Endothelial cell of umbilical vein (primary cell): ENCODE results near the gene NME7. TPM values are rescaled to one million over a fixed set of nuclear protein-coding genes. Genes with fewer than 3 reads are reported as not detected.

Experiments used
- BruUV-seq: library from RNA; stranded (reverse); fragments of 400-500 nt; replicated peaks from 2 replicates; lab custom pipeline; 2021; lab: Mats Ljungman, UMichigan
- CTCF ChIA-PET: fragments of 300-600, 350-600 bp; sonication (Branson Sonifier 250); formaldehyde crosslinking; loops from one replicate; lab custom pipeline; 2021; ENCODE audit warnings: antibody characterized with exemption, inconsistent platforms; lab: Charles Lee
- POLR2A ChIA-PET: fragments of 300-600, 350-600 bp; sonication (Branson Sonifier 250); formaldehyde crosslinking; loops from one replicate; lab custom pipeline; 2021; ENCODE audit warnings: antibody characterized with exemption, inconsistent platforms; lab: Charles Lee
- DNase-seq: peaks from one replicate; pipeline ENCODE4 v3.0.0-alpha.2; 2011; ENCODE audit warnings: low read depth, low spot score
- FAIRE-seq: peaks from 2 replicates; lab custom pipeline; 2011; peaks lifted over from hg19 to GRCh38; lab: Jason Lieb, UNC
- H2AFZ ChIP-seq: 2 replicates; pipeline ENCODE4 v1.6.0; 2012; ENCODE audit warnings: low read depth, low read length, control low read depth, inconsistent platforms
- H3K27ac ChIP-seq: 2 replicates; pipeline ENCODE4 v1.5.1; 2011; ENCODE audit warnings: low read depth, mild to moderate bottlenecking, control low read depth, low read length, moderate library complexity; ENCODE audit not compliant: insufficient read depth
- H3K27me3 ChIP-seq, 2 experiments: 2 replicates each; pipeline versions ENCODE4 v1.6.0 to v1.6.1; 2011; ENCODE audit warnings: low read length in 2 of 2, mixed read lengths in 1 of 2; ENCODE audit not compliant: control insufficient read depth in 2 of 2, insufficient read depth in 2 of 2
- H3K36me3 ChIP-seq, 2 experiments: 2 replicates in 1 of 2; 3 replicates in 1 of 2; pipeline ENCODE4 v1.5.1; 2011; ENCODE audit warnings: low read length in 2 of 2, mild to moderate bottlenecking in 1 of 2, moderate library complexity in 1 of 2; ENCODE audit not compliant: control insufficient read depth in 2 of 2, insufficient read depth in 2 of 2; ENCODE audit errors: extremely low read depth in 1 of 2
- H3K4me1 ChIP-seq: 3 replicates; pipeline ENCODE4 v1.5.1; 2011; ENCODE audit warnings: mild to moderate bottlenecking, low read length; ENCODE audit not compliant: control insufficient read depth, insufficient read depth; ENCODE audit errors: extremely low read depth
- H3K4me2 ChIP-seq: 2 replicates; pipeline ENCODE4 v1.6.1; 2011; ENCODE audit warnings: low read length, control low read depth, mixed read lengths; ENCODE audit not compliant: insufficient read depth
- H3K4me3 ChIP-seq, 3 experiments: fragments of 200-600 bp in 1 of 3; sonication (generic), shearing (Covaris generic) in 1 of 3; replicated peaks in 1 of 3; 2 replicates each; pipeline ENCODE4 v1.5.1; 2011 to 2016; ENCODE audit warnings: control low read depth in 3 of 3, low read length in 3 of 3, mild to moderate bottlenecking in 2 of 3, inconsistent platforms in 1 of 3, low read depth in 1 of 3, moderate library complexity in 1 of 3; ENCODE audit not compliant: insufficient read depth in 1 of 3
- H3K79me2 ChIP-seq: 2 replicates; pipeline ENCODE4 v1.6.0; 2012; ENCODE audit warnings: low read length, inconsistent platforms; ENCODE audit not compliant: control insufficient read depth, insufficient read depth
- H3K9ac ChIP-seq: replicated peaks from 2 replicates; pipeline ENCODE3; 2011; ENCODE audit warnings: low read length, control low read depth; ENCODE audit not compliant: insufficient read depth; ENCODE audit errors: extremely low read depth
- H3K9me1 ChIP-seq: replicated peaks from 3 replicates; pipeline ENCODE4 v1.6.0; 2011; ENCODE audit warnings: mild to moderate bottlenecking, low read length; ENCODE audit not compliant: control insufficient read depth, insufficient read depth; ENCODE audit errors: extremely low read depth
- H3K9me3 ChIP-seq: replicated peaks from 2 replicates; pipeline ENCODE4 v1.5.1; 2012; ENCODE audit warnings: low read length, inconsistent platforms; ENCODE audit not compliant: control insufficient read depth, insufficient read depth
- H4K20me1 ChIP-seq: replicated peaks from 2 replicates; pipeline ENCODE3; 2011; ENCODE audit warnings: mild to moderate bottlenecking, low read length; ENCODE audit not compliant: control insufficient read depth, insufficient read depth; ENCODE audit errors: extremely low read depth
- CTCF ChIP-seq, 2 donors: IDR thresholded peaks; 1 replicate in 1 of 2; 2 replicates in 1 of 2; pipeline ENCODE4 v1.5.1; 2011; ENCODE audit warnings: low read length in 2 of 2, mild to moderate bottlenecking in 2 of 2, moderate library complexity in 2 of 2, control low read depth in 1 of 2, inconsistent platforms in 1 of 2, low read depth in 1 of 2; ENCODE audit not compliant: insufficient read depth in 1 of 2; ENCODE audit errors: extremely low read depth in 1 of 2
- FOS ChIP-seq: IDR thresholded peaks from 2 replicates; pipeline ENCODE4 v1.6.1; 2011; ENCODE audit warnings: mild to moderate bottlenecking, low read length, moderate library complexity, borderline replicate concordance; ENCODE audit not compliant: insufficient read depth
- GATA2 ChIP-seq: IDR thresholded peaks from 2 replicates; pipeline ENCODE4 v1.7.0; 2011; ENCODE audit warnings: low read depth, mild to moderate bottlenecking, moderate library complexity, mixed read lengths, low read length; ENCODE audit not compliant: insufficient read length, insufficient read depth
- JUN ChIP-seq: IDR thresholded peaks from 2 replicates; pipeline ENCODE4 v1.6.1; 2011; ENCODE audit warnings: borderline replicate concordance, low read depth; ENCODE audit not compliant: insufficient read length, insufficient read depth
- MYC ChIP-seq: IDR thresholded peaks from one replicate; pipeline ENCODE4 v1.6.1; 2011; ENCODE audit warnings: mild to moderate bottlenecking, low read depth, low read length
- POLR2AphosphoS5 ChIP-seq: IDR thresholded peaks from 2 replicates; pipeline ENCODE4 v1.6.1; 2012; ENCODE audit warnings: low read depth, mild to moderate bottlenecking, control low read depth, low read length, moderate library complexity; ENCODE audit not compliant: insufficient read depth
- dilution Hi-C: fragments of 300-500 bp; cut with MboI; formaldehyde crosslinking; loops from one replicate; pipeline ENCODE4 v1.15.0; 2019; ENCODE audit warnings: low sequenced_read_pairs; ENCODE audit not compliant: extremely low pct_ligation_motif_present
- intact Hi-C: fragments of 100-400 bp; cut with micrococcal nuclease; formaldehyde crosslinking; loops from one replicate; pipeline ENCODE4 v1.10.0; 2022
- polyA plus RNA-seq, 4 experiments: library from polyadenylated mRNA; depleted of rRNA in 3 of 4; stranded (reverse) in 3 of 4; unstranded in 1 of 4; fragments of >200 nt; gene quantifications; 2 replicates each; pipeline versions ENCODE4 v1.2.1 to v1.2.3, GENCODE V29; 2011 to 2012; ENCODE audit warnings: missing spikeins in 1 of 4
- total RNA-seq: library from RNA; stranded (reverse); gene quantifications from 2 replicates; pipeline ENCODE4 v1.2.3, GENCODE V29; 2021

Gene NME7
- total and polyA plus RNA-seq, 2 donors (not counting 3 experiments of a cell fraction or from before 2014, with no cell fraction given): 16.5 to 25.3 TPM

GRCh38 chr1:169240449-169241232 is 127.0 kb downstream of the NME7 start:
- Histone ChIP-seq H3K79me2 (no peaks in the 10 kb centered on the region), H3K4me3 (peak overlapping the region in 1 of 3 experiments; percentile 27), H4K20me1 (no peaks in the 10 kb centered on the region), H3K36me3 (no peaks in the 10 kb centered on the region), H3K4me1 (peaks cover 9% of the 10 kb centered on the region), H3K27ac (no peak overlapping the region), H3K4me2 (peak overlapping the region; percentile 77), H3K27me3 (no peaks in the 10 kb centered on the region), H3K9me1 (no peaks in the 10 kb centered on the region), H3K9me3 (no peaks in the 10 kb centered on the region), H2AFZ (no peak overlapping the region), H3K9ac (no peak overlapping the region)
- intact Hi-C loops: no loop called here
- ChIA-PET POLR2A (no interaction called here), CTCF (interaction anchor here (1.3 to 3.2 kb wide), 3 partner anchors 9 to 603 kb away, joined by 4 to 11 read pairs (median 6); no protein-coding TSS in a partner anchor)
- DNase-seq: peak; percentile 58
- no peak for FAIRE-seq
- TF ChIP-seq GATA2 (no peak), CTCF (IDR thresholded peaks at IDR 0.05; ENCODE audit: extremely low read depth in 1 of 2, insufficient read depth in 1 of 2, low read depth in 1 of 2, low read length in 2 of 2) (no peak), POLR2AphosphoS5 (no peak), MYC (no peak), JUN (peak; percentile 19), FOS (peak; percentile 27)
- BruUV-seq: no TSS peak
- dilution Hi-C loops: no loop called here
